Upper lobe of right lung (tissue), 1 donor: ENCODE results near the gene WAC. TPM values are rescaled to one million over a fixed set of nuclear protein-coding genes. Genes with fewer than 3 reads are reported as not detected.
"Not testable (repeated sequence)": the region's sequence is repeated elsewhere in the genome, so short reads cannot be mapped to it uniquely, and the experiment has no call there.

Experiments used
- ATAC-seq: fragments of 200-7000 bp; cut with Tn5 transposase; one replicate; pipeline ENCODE4 v1.9.1; 2020; ENCODE audit warnings: mild to moderate bottlenecking, moderate library complexity
- DNase-seq: peaks from one replicate; pipeline ENCODE4 v3.0.0-alpha.2; 2020
- H3K27ac ChIP-seq: fragments of 200-600 bp; one replicate; pipeline ENCODE4 v1.8.0; 2022
- H3K27me3 ChIP-seq: fragments of 200-600 bp; one replicate; pipeline ENCODE4 v1.8.0; 2022; ENCODE audit warnings: mild to moderate bottlenecking
- H3K36me3 ChIP-seq: fragments of 200-600 bp; one replicate; pipeline ENCODE4 v1.8.0; 2022
- H3K4me1 ChIP-seq: fragments of 200-600 bp; one replicate; pipeline ENCODE4 v1.8.0; 2022
- H3K4me3 ChIP-seq: fragments of 200-600 bp; one replicate; pipeline ENCODE4 v1.8.0; 2022; ENCODE audit warnings: mild to moderate bottlenecking
- H3K9me3 ChIP-seq: fragments of 200-600 bp; one replicate; pipeline ENCODE4 v1.8.0; 2022
- intact Hi-C: fragments of 100-400 bp; cut with DNase I; formaldehyde crosslinking; loops from one replicate; pipeline ENCODE4 v1.11.0; 2022
- total RNA-seq: library from RNA; stranded (reverse); fragmentation: NEBNext Ultra II Directional; extraction: Animal tissue kit (Norgen Biotek cat#: 25700); gene quantifications from one replicate; pipeline ENCODE4 v1.2.1, GENCODE V29; 2021
- TF ChIP-seq, protein P1 (sequence below): fragments of 200-600 bp; IDR thresholded peaks from one replicate; pipeline ENCODE4 v1.8.0; 2022; ENCODE audit warnings: antibody characterized with exemption
- donor health status: DM: no; HTN: yes; CAD: no; lungs with severe emphysema.

Gene WAC
- total RNA-seq, 1 donor from 2014 or later = 122 TPM

DNA sequence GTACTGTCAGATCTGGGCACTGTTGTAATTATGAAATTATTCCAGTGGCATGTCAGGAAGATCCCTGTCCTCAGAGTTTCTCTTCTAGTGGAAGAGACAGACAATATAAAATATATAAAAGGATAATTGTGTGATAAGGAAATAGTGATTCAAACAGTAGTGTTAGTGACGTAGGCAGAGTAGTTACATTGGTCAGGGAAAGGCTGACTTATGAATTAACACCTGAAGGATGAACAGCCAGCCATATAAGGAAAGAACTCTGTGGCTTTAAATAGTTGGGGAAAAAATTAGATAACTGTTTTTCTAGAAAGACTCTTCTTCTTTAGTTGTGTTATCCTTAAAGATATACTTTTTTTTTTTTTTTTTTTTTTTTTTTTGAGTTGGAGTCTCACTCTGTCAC, 37.7 kb downstream of the WAC start:
- Histone ChIP-seq H3K27me3 (no peaks in the 10 kb centered on the region), H3K27ac (no peak overlapping the region), H3K4me3 (no peak overlapping the region), H3K9me3 (no peaks in the 10 kb centered on the region), H3K36me3 (peaks cover 5% of the 10 kb centered on the region), H3K4me1 (peaks cover 37% of the 10 kb centered on the region)
- intact Hi-C loops = no loop called here
- no peak for DNase-seq
- no peak for ATAC-seq
- TF ChIP-seq, protein P1, sequence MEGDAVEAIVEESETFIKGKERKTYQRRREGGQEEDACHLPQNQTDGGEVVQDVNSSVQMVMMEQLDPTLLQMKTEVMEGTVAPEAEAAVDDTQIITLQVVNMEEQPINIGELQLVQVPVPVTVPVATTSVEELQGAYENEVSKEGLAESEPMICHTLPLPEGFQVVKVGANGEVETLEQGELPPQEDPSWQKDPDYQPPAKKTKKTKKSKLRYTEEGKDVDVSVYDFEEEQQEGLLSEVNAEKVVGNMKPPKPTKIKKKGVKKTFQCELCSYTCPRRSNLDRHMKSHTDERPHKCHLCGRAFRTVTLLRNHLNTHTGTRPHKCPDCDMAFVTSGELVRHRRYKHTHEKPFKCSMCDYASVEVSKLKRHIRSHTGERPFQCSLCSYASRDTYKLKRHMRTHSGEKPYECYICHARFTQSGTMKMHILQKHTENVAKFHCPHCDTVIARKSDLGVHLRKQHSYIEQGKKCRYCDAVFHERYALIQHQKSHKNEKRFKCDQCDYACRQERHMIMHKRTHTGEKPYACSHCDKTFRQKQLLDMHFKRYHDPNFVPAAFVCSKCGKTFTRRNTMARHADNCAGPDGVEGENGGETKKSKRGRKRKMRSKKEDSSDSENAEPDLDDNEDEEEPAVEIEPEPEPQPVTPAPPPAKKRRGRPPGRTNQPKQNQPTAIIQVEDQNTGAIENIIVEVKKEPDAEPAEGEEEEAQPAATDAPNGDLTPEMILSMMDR = no peak

DNA sequence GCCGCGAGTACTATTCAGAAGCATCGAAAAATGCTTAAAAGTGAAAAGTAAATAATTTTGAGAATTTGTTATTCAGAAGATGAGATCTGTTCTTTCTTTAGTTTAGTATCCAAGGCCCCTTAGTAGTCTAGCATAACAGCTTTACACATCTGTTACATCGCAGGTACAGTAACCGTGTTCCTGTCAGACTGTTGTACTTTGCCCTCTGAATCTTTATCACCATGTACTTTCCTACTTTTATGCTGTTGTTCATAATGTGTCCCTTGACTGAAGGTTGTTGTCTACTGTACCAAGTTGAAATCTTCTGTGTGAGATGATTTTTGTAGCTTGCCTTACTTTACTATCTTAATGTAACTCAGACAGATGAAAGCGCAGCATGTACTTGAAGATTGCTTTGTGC, 38.3 kb downstream of the WAC start:
- Histone ChIP-seq H3K27me3 (no peaks in the 10 kb centered on the region), H3K4me1 (peaks cover 37% of the 10 kb centered on the region), H3K4me3 (no peak overlapping the region), H3K36me3 (peaks cover 5% of the 10 kb centered on the region), H3K27ac (no peak overlapping the region), H3K9me3 (no peaks in the 10 kb centered on the region)
- DNase-seq (no peak), ATAC-seq (no peak)
- intact Hi-C loops = no loop called here
- TF ChIP-seq, protein P1 = no peak

DNA sequence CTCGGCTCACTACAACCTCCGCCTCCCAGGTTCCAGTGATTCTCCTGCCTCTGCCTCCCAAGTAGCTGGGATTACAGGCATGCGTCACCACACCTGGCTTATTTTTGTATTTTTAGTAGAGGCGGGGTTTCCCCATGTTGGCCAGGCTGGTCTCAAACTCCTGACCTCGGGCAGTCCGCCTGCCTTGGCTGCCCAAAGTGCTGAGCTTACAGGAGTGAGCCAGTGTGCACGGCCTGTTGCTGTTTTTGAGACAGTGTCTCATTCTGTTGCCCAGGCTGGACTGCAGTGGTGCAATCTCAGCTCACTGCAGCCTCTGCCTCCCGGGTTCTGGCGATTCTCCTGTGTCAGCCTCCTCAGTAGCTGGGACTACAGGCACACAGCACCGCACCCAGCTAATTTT, 41.3 kb downstream of the WAC start:
- intact Hi-C loops = not testable (repeated sequence)

DNA sequence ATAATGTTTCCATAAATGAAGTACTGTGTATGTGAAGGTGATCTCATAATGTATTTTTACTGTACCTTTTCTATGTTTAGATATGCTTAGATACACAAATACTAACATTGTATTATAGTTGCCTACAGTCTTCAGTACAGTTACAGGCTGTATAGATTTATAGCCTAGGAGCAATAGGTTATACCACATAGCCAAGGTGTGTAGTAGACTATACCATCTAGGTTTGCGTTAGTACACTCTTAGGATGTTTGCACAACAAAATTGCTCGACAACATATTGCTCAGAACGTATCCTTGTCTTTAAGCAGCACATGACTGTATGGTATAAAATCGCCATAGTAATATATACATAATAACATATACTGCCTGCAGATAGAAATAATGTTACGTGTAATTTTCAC, 42.9 kb downstream of the WAC start:
- Histone ChIP-seq H3K27me3 (no peaks in the 10 kb centered on the region), H3K27ac (no peak overlapping the region), H3K36me3 (peaks cover 5% of the 10 kb centered on the region), H3K4me3 (no peak overlapping the region), H3K9me3 (no peaks in the 10 kb centered on the region), H3K4me1 (peaks cover 34% of the 10 kb centered on the region)
- ATAC-seq (no peak), DNase-seq (no peak)
- TF ChIP-seq, protein P1 = no peak
- intact Hi-C loops = no loop called here

More for the DNA sequence above, 41.3 kb downstream of the WAC start:
- DNase-seq, H3K9me3 ChIP-seq, H3K27me3 ChIP-seq, H3K27ac ChIP-seq, H3K36me3 ChIP-seq, H3K4me3 ChIP-seq, ATAC-seq: not testable (repeated sequence)
- peaks cover 36% of the 10 kb centered on the region for H3K4me1 ChIP-seq

DNA sequence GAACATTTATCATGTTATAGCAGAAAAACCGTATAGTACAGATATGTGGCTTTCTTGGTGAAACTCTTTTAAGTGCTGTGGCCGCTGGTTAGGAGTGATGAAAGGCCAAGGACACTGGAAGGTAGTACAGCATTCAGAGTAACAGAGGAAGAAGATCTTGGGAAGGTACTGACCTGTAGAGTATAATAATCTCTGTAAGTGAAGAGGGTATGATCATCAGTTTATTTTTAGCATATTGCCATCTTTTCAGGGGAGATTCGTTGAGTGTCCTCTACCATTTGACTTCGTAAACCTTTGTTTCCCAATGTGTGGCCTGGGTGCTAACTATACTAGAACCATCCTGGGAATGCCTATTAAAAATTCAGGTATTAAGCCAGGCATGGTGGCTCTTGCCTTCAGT, 44.6 kb downstream of the WAC start:
- ATAC-seq (no peak), DNase-seq (no peak)
- Histone ChIP-seq H3K36me3 (peaks cover 5% of the 10 kb centered on the region), H3K4me1 (peaks cover 34% of the 10 kb centered on the region), H3K27ac (no peak overlapping the region), H3K9me3 (no peaks in the 10 kb centered on the region), H3K4me3 (no peak overlapping the region), H3K27me3 (no peaks in the 10 kb centered on the region)
- TF ChIP-seq, protein P1 = no peak
- intact Hi-C loops = no loop called here

DNA sequence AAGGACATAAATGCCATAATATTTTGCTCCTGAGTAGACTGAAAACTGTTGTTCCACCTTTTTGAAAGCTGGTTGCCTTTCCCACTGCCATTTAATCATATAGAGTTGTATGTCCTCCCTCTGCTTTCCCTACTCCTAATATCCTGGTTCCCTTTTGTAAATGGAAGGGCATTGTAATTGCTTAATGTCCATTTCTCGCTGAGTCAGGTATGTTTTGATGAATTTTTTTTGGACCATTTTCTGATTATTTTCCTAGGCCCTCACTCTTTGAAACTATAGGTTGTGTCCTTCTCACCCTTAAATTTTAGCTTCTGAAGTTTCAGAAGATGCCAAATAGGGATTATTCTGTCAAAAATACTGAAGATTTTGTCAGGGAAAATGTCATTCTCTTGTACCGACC, 45.5 kb downstream of the WAC start:
- no peak for ATAC-seq
- H3K4me1 ChIP-seq = peaks cover 34% of the 10 kb centered on the region

More for the DNA sequence above, 45.5 kb downstream of the WAC start:
- no peaks in the 10 kb centered on the region for H3K9me3 ChIP-seq
- H3K27ac ChIP-seq = no peak overlapping the region
- H3K4me3 ChIP-seq = no peak overlapping the region
- TF ChIP-seq, protein P1 = no peak
- H3K27me3 ChIP-seq = no peaks in the 10 kb centered on the region
- H3K36me3 ChIP-seq = peaks cover 6% of the 10 kb centered on the region
- intact Hi-C loops = no loop called here
- no peak for DNase-seq
